Keratinocyte (primary cell): ENCODE measurements around the gene BMPER. TPM values are rescaled to one million over a fixed set of nuclear protein-coding genes. Genes with fewer than 3 reads are reported as not detected.
A peak's percentile ranks its signal among the peaks of the same experiment; 100 is the strongest.

Experiments used
- DNase-seq: peaks from one replicate; pipeline ENCODE4 v3.0.0-alpha.2; 2011; ENCODE audit warnings: low read depth, missing footprints, low spot score
- FAIRE-seq: peaks from 2 replicates; lab custom pipeline; 2011; peaks lifted over from hg19 to GRCh38; lab: Jason Lieb, UNC
- H2AFZ ChIP-seq: 2 replicates; pipeline ENCODE4 v1.6.0; 2012; ENCODE audit warnings: low read length, control low read depth, inconsistent platforms; ENCODE audit not compliant: control insufficient read depth
- H3K27ac ChIP-seq: 2 replicates; pipeline ENCODE4 v1.5.1; 2011; ENCODE audit warnings: low read length; ENCODE audit not compliant: control insufficient read depth, insufficient read depth
- H3K27me3 ChIP-seq: 3 replicates; pipeline ENCODE4 v1.6.0; 2011; ENCODE audit warnings: low read length; ENCODE audit not compliant: control insufficient read depth, insufficient read depth; ENCODE audit errors: extremely low read depth
- H3K36me3 ChIP-seq, 2 experiments: 2 replicates in 1 of 2; 3 replicates in 1 of 2; pipeline ENCODE4 v1.5.1; 2011; ENCODE audit warnings: low read length in 2 of 2, mild to moderate bottlenecking in 1 of 2; ENCODE audit not compliant: control insufficient read depth in 2 of 2, insufficient read depth in 2 of 2; ENCODE audit errors: extremely low read depth in 1 of 2
- H3K4me1 ChIP-seq: 3 replicates; pipeline ENCODE4 v1.5.1; 2011; ENCODE audit warnings: low read length; ENCODE audit not compliant: control insufficient read depth, insufficient read depth; ENCODE audit errors: extremely low read depth
- H3K4me2 ChIP-seq: 3 replicates; pipeline ENCODE4 v1.6.0; 2011; ENCODE audit warnings: low read depth, low read length; ENCODE audit not compliant: control insufficient read depth, insufficient read depth; ENCODE audit errors: extremely low read depth
- H3K4me3 ChIP-seq, 3 experiments: fragments of 200-600 bp in 1 of 3; sonication (generic) in 1 of 3; 2 replicates in 2 of 3; 3 replicates in 1 of 3; pipeline ENCODE4 v1.5.1; 2011 to 2016; ENCODE audit warnings: low read length in 3 of 3, mild to moderate bottlenecking in 3 of 3, control low read depth in 2 of 3, inconsistent platforms in 1 of 3, low read depth in 1 of 3, mixed read lengths in 1 of 3, mixed run types in 1 of 3, moderate library complexity in 1 of 3; ENCODE audit not compliant: control insufficient read depth in 2 of 3, insufficient read depth in 2 of 3; ENCODE audit errors: extremely low read depth in 1 of 3
- H3K79me2 ChIP-seq: 2 replicates; pipeline ENCODE4 v1.6.0; 2012; ENCODE audit warnings: low read length; ENCODE audit not compliant: control insufficient read depth, insufficient read depth
- H3K9ac ChIP-seq: 3 replicates; pipeline ENCODE4 v1.6.0; 2011; ENCODE audit warnings: low read length; ENCODE audit not compliant: control insufficient read depth, insufficient read depth; ENCODE audit errors: extremely low read depth
- H3K9me1 ChIP-seq: 3 replicates; pipeline ENCODE4 v1.6.0; 2011; ENCODE audit warnings: low read length; ENCODE audit not compliant: control insufficient read depth, insufficient read depth; ENCODE audit errors: extremely low read depth
- H3K9me3 ChIP-seq: 2 replicates; pipeline ENCODE4 v1.5.1; 2012; ENCODE audit warnings: low read depth, low read length; ENCODE audit not compliant: control insufficient read depth
- H4K20me1 ChIP-seq: 3 replicates; pipeline ENCODE4 v1.6.0; 2011; ENCODE audit warnings: low read length; ENCODE audit not compliant: control insufficient read depth, insufficient read depth; ENCODE audit errors: extremely low read depth
- EZH2 ChIP-seq: IDR thresholded peaks from one replicate; pipeline ENCODE4 v1.6.1; 2012; ENCODE audit warnings: inconsistent platforms, mild to moderate bottlenecking, low read length, moderate library complexity
- dilution Hi-C: fragments of 300-500 bp; cut with MboI; formaldehyde crosslinking; loops from one replicate; pipeline ENCODE4 v1.7.0; 2020; ENCODE audit warnings: low sequenced_read_pairs; ENCODE audit not compliant: extremely low pct_ligation_motif_present
- polyA plus RNA-seq, 5 experiments: library from polyadenylated mRNA; depleted of rRNA in 3 of 5; stranded (reverse) in 3 of 5; stranded (forward) in 1 of 5; unstranded in 1 of 5; fragments of >200 nt; gene quantifications; 1 replicate in 1 of 5; 2 replicates in 3 of 5; 3 replicates in 1 of 5; pipeline versions ENCODE4 v1.2.1 to v1.2.3, GENCODE V29; 2011 to 2012; ENCODE audit warnings: missing spikeins in 2 of 5, low read depth in 1 of 5, low replicate concordance in 1 of 5
- TF ChIP-seq, protein P1 (sequence below), 3 experiments: IDR thresholded peaks in 1 of 3; conservative IDR thresholded peaks in 1 of 3; optimal IDR thresholded peaks in 1 of 3; 2 replicates in 2 of 3; 3 replicates in 1 of 3; pipeline versions ENCODE3 to v1.5.1; 2011; ENCODE audit warnings: low read length in 3 of 3, mild to moderate bottlenecking in 3 of 3, moderate library complexity in 2 of 3, control low read depth in 1 of 3, inconsistent platforms in 1 of 3; ENCODE audit not compliant: insufficient read depth in 2 of 3; ENCODE audit errors: extremely low read depth in 1 of 3

The BMPER gene
- polyA plus RNA-seq, 1 donor (not counting 4 experiments of a cell fraction or from before 2014, with no cell fraction given) = 0.67 TPM

DNA sequence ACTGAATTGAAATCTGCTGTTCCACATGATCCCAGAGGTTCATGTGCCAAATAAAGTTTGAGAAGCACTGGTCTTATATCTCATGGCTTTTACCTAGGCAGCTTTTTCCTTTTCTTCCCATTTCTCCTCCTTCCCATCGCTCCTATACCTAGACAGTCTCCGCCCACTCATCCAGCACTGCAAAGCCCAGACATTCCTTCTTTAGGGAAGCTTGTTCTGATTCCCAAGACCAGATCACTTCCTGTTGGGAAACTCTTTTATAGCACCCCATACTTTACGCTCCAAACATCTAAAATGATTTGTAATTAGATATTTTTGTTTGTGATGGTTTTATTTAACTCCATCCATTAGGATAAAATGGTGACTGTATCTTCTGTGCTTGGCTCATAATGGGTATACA, 75.9 kb downstream of the BMPER start:
- TF ChIP-seq EZH2 = no peak
- TF ChIP-seq, protein P1, sequence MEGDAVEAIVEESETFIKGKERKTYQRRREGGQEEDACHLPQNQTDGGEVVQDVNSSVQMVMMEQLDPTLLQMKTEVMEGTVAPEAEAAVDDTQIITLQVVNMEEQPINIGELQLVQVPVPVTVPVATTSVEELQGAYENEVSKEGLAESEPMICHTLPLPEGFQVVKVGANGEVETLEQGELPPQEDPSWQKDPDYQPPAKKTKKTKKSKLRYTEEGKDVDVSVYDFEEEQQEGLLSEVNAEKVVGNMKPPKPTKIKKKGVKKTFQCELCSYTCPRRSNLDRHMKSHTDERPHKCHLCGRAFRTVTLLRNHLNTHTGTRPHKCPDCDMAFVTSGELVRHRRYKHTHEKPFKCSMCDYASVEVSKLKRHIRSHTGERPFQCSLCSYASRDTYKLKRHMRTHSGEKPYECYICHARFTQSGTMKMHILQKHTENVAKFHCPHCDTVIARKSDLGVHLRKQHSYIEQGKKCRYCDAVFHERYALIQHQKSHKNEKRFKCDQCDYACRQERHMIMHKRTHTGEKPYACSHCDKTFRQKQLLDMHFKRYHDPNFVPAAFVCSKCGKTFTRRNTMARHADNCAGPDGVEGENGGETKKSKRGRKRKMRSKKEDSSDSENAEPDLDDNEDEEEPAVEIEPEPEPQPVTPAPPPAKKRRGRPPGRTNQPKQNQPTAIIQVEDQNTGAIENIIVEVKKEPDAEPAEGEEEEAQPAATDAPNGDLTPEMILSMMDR (optimal IDR thresholded peaks at IDR 0.05 in 1 of 3, IDR thresholded peaks at IDR 0.05 in 1 of 3, conservative IDR thresholded peaks at IDR 0.05 in 1 of 3; ENCODE audit: extremely low read depth in 1 of 3, insufficient read depth in 2 of 3, low read length in 3 of 3) = no peak
- Histone ChIP-seq H3K9me3 (no peaks in the 10 kb centered on the region), H4K20me1 (no peaks in the 10 kb centered on the region), H3K27me3 (no peaks in the 10 kb centered on the region), H2AFZ (peak overlapping the region; percentile 22), H3K4me1 (peaks cover 50% of the 10 kb centered on the region), H3K4me2 (peak overlapping the region; percentile 4), H3K27ac (peak overlapping the region; percentile 1), H3K9me1 (no peaks in the 10 kb centered on the region), H3K36me3 (no peaks in the 10 kb centered on the region), H3K4me3 (no peak overlapping the region), H3K9ac (no peak overlapping the region), H3K79me2 (no peaks in the 10 kb centered on the region)
- dilution Hi-C loops = no loop called here
- FAIRE-seq (no peak), DNase-seq (no peak)

DNA sequence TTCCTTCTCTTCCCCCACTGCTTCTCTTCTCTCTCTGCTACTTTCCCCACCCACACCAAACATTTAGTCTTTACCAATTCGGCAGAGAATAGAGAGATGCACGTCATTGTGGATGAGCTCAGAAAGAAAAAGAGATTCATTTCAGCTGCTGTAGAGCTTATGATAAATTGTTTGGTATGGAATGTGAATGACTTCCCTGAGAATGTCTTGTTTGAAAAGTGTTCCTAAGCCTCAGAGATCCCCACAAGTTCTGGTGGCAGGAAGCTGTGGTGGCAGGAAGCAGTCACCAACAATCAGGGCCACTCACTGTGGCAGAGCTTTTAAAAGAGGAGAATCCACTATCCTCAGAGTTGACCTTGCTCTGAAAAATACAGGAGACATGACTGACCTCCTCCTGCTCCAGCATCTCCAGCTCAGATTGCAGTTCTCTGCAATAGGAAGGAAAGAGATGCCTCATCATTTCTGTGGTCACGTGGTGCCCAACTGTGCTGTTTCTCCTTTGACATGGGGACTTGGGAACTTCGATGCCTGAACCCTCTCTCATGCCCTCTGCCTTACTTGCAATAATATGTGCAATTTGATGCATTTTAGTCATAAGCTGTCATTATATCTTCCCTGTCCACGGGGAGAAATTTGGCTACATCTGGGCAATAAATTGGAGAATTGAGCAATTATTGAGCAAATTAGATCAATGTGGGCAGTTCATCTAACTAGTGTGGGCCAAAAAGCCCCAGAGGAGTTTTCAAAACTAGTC, 76.5 kb downstream of the BMPER start:
- dilution Hi-C loops = no loop called here
- no peaks in the 10 kb centered on the region for H3K36me3 ChIP-seq
- no peaks in the 10 kb centered on the region for H3K79me2 ChIP-seq
- peaks cover 56% of the 10 kb centered on the region for H3K4me1 ChIP-seq
- no peaks in the 10 kb centered on the region for H3K9me1 ChIP-seq
- H3K4me3 ChIP-seq = no peak overlapping the region
- peak overlapping the region; percentile 18 for H2AFZ ChIP-seq
- peak; percentile 67 for FAIRE-seq
- no peak overlapping the region for H3K9ac ChIP-seq
- H3K27ac ChIP-seq = no peak overlapping the region
- H3K4me2 ChIP-seq = peak overlapping the region; percentile 4
- H4K20me1 ChIP-seq = no peaks in the 10 kb centered on the region
- H3K27me3 ChIP-seq = no peaks in the 10 kb centered on the region
- TF ChIP-seq, protein P1 (optimal IDR thresholded peaks at IDR 0.05 in 1 of 3, IDR thresholded peaks at IDR 0.05 in 1 of 3, conservative IDR thresholded peaks at IDR 0.05 in 1 of 3; ENCODE audit: extremely low read depth in 1 of 3, insufficient read depth in 2 of 3, low read length in 3 of 3) = no peak
- TF ChIP-seq EZH2 = no peak
- DNase-seq = no peak
- no peaks in the 10 kb centered on the region for H3K9me3 ChIP-seq
